ENCODE data around the gene DYNC1LI2.

Gene DYNC1LI2

DNA sequence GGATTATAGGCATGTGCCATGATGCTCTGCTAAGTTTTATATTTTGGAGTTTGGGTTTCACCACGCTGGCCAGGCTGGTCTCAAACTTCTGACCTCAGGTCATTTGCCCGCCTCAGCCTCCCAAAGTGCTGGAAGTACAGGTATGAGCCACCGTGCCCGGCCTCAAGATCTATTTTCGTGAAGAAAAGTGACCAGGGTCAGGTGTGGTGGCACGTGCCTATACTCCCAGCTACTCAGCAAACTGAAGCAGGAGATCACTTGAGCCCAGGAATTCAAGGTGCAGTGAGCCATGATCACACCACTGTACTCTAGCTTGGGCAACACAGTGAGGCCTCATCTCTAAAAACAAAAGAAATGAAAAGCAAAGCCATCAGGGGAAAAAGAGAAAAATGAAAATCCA is 73.6 kb downstream of the DYNC1LI2 start:
- no peak overlapping the region for H3K4me3 ChIP-seq (ENCODE audit: low read length)
- no peak for TF ChIP-seq ZNF274 (IDR thresholded peaks at IDR 0.05; ENCODE audit: low read depth, low read length)

DNA sequence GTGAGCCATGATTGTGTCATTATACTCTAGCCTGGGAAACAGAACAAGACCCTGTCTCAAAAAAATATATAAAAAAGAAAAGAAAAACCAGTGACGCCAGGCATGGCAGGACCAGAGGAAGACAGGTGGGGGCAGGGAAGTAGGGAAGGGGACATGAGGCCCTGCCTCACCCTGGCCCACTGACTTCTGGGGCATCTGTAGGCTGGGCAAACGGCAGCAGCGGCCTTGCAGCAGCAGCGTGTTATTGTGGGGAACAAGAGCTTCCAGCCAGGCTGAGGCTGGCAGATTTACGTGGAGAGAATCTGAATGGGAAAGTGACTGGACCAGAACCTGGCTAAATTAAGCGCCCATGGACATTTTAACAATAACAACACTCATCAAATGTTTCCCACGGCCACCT is 74.2 kb downstream of the DYNC1LI2 start:
- no peak overlapping the region for H3K4me3 ChIP-seq (ENCODE audit: low read length)
- no peak for TF ChIP-seq ZNF274 (IDR thresholded peaks at IDR 0.05; ENCODE audit: low read depth, low read length)

DNA sequence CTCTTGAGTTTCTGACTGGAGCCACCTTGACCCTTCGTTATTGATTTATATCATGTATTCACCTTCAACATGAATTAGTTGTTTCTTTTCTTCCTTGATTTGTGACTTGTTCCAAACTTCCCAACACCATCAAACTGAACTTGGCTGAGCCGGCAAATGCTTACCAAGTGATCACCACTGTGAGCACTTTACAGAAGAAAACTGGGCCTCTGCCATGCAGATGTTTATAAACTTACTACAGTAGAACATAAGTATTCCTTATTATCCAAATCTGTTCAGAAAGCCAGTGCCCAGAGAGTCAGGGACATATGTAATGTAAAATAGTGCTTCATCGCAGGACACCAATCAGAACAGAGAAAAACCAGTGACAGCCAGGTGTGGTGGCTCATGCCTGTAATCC is 74.8 kb downstream of the DYNC1LI2 start:
- TF ChIP-seq ZNF274 (IDR thresholded peaks at IDR 0.05; ENCODE audit: low read depth, low read length), result no peak
- no peak overlapping the region for H3K4me3 ChIP-seq (ENCODE audit: low read length)

DNA sequence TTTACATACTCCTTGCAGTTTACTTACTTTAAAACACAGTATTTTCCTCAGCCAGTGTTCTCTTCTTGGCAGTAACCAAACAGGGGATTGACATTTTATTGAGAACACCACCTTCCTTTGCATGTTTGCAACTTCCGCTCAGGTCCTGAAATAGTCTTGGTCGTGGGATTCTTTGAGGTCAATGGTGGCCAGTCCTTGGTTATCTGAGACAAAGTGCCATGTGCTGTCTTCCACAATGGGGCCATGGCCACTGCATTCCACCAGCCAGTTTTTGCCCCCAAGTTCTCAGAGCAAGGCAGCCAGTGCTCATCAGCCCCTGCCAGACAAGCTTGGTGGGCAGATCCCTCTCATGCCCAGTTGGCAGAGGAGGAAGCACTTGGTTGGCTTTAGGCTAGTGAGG is 77.7 kb downstream of the DYNC1LI2 start:
- TF ChIP-seq ZNF274 (IDR thresholded peaks at IDR 0.05; ENCODE audit: low read depth, low read length), result no peak
- H3K4me3 ChIP-seq (ENCODE audit: low read length), result no peak overlapping the region
